IMR-90 (cell line): Measurements from ENCODE around the gene IGHMBP2. TPM values are rescaled to one million over a fixed set of nuclear protein-coding genes. Genes with fewer than 3 reads are reported as not detected.

Experiments used
- ATAC-seq: fragments of 200-7000 bp; cut with Tn5 transposase; 2 replicates; pipeline ENCODE4 v1.9.1; 2020; ENCODE audit warnings: low read depth, mild to moderate bottlenecking, moderate library complexity
- BruUV-seq: library from RNA; stranded (reverse); fragments of 400-500 nt; replicated peaks from 2 replicates; lab custom pipeline; 2021; lab: Mats Ljungman, UMichigan
- CTCF ChIA-PET: fragments of 300-600 bp; formaldehyde crosslinking; extraction: SDS; loops from one replicate; lab custom pipeline; 2021; ENCODE audit warnings: antibody characterized with exemption; lab: Yijun Ruan, JAX
- POLR2A ChIA-PET: fragments of 300-600 bp; sonication (Branson Sonifier 250); formaldehyde crosslinking; loops from one replicate; lab custom pipeline; 2022; ENCODE audit warnings: antibody characterized with exemption; ENCODE audit not compliant: unreplicated experiment; lab: Charles Lee
- DNase-seq: peaks from one replicate; pipeline ENCODE4 v3.0.0; 2013
- H2AFZ ChIP-seq: replicated peaks from 2 replicates; pipeline ENCODE3; 2013; ENCODE audit warnings: low read length, mild to moderate bottlenecking; ENCODE audit not compliant: poor library complexity
- H2AK5ac ChIP-seq: 2 replicates; pipeline ENCODE4 v1.6.1; 2013; ENCODE audit warnings: low read depth, low read length, inconsistent platforms
- H2AK9ac ChIP-seq: replicated peaks from 2 replicates; pipeline ENCODE3; 2013; ENCODE audit warnings: mild to moderate bottlenecking, low read depth, low read length, moderate library complexity; ENCODE audit not compliant: poor library complexity
- H2BK120ac ChIP-seq: 2 replicates; pipeline ENCODE4 v1.6.1; 2013; ENCODE audit warnings: low read depth, low read length, inconsistent platforms
- H2BK15ac ChIP-seq: 3 replicates; pipeline ENCODE4 v1.6.1; 2013; ENCODE audit warnings: low read depth, low read length, inconsistent platforms
- H2BK20ac ChIP-seq: 2 replicates; pipeline ENCODE4 v1.6.1; 2013; ENCODE audit warnings: low read depth, mild to moderate bottlenecking, inconsistent platforms, low read length, moderate library complexity
- H2BK5ac ChIP-seq: 2 replicates; pipeline ENCODE4 v1.6.1; 2013; ENCODE audit warnings: mild to moderate bottlenecking, low read depth, low read length, inconsistent platforms; ENCODE audit not compliant: poor library complexity, severe bottlenecking
- H3K14ac ChIP-seq: replicated peaks from 2 replicates; pipeline ENCODE4 v1.6.1; 2013; ENCODE audit warnings: low read depth, low read length, inconsistent platforms
- H3K18ac ChIP-seq: 2 replicates; pipeline ENCODE4 v1.6.1; 2013; ENCODE audit warnings: low read depth, low read length, control low read depth
- H3K23ac ChIP-seq: 2 replicates; pipeline ENCODE4 v1.6.1; 2013; ENCODE audit warnings: low read depth, low read length, inconsistent platforms
- H3K27ac ChIP-seq: 2 replicates; pipeline ENCODE4 v1.5.1; 2013; ENCODE audit warnings: mild to moderate bottlenecking, control low read depth, low read length; ENCODE audit not compliant: insufficient read depth
- H3K27me3 ChIP-seq: 2 replicates; pipeline ENCODE4 v1.6.1; 2013; ENCODE audit warnings: low read length; ENCODE audit not compliant: control insufficient read depth, insufficient read depth
- H3K36me3 ChIP-seq: 2 replicates; pipeline ENCODE4 v1.6.1; 2013; ENCODE audit warnings: low read length, mixed read lengths; ENCODE audit not compliant: control insufficient read depth, insufficient read depth
- H3K4ac ChIP-seq: 2 replicates; pipeline ENCODE4 v1.6.1; 2013; ENCODE audit warnings: low read depth, low read length, inconsistent platforms
- H3K4me1 ChIP-seq: 2 replicates; pipeline ENCODE4 v1.6.1; 2013; ENCODE audit warnings: low read length, mixed read lengths; ENCODE audit not compliant: control insufficient read depth, insufficient read depth
- H3K4me2 ChIP-seq: 2 replicates; pipeline ENCODE4 v1.6.1; 2013; ENCODE audit warnings: low read depth, mild to moderate bottlenecking, control low read depth, low read length, moderate library complexity
- H3K4me3 ChIP-seq: 2 replicates; pipeline ENCODE4 v1.5.1; 2013; ENCODE audit warnings: low read depth, mild to moderate bottlenecking, control low read depth, low read length, moderate library complexity; ENCODE audit not compliant: insufficient read depth
- H3K56ac ChIP-seq: 2 replicates; pipeline ENCODE4 v1.6.1; 2013; ENCODE audit warnings: low read length, inconsistent platforms; ENCODE audit not compliant: insufficient read depth; ENCODE audit errors: extremely low read depth
- H3K79me1 ChIP-seq, 2 experiments: 2 replicates each; pipeline ENCODE4 v1.6.1; 2013; ENCODE audit warnings: low read length in 2 of 2, inconsistent platforms in 1 of 2, low read depth in 1 of 2
- H3K9ac ChIP-seq: 2 replicates; pipeline ENCODE4 v1.6.1; 2013; ENCODE audit warnings: low read depth, low read length, control low read depth
- H3K9me1 ChIP-seq: 2 replicates; pipeline ENCODE4 v1.6.1; 2013; ENCODE audit warnings: low read length, inconsistent platforms; ENCODE audit not compliant: insufficient read depth
- H3K9me3 ChIP-seq: 2 replicates; pipeline ENCODE4 v1.6.1; 2013; ENCODE audit warnings: low read length; ENCODE audit not compliant: control insufficient read depth, insufficient read depth
- H4K20me1 ChIP-seq: 2 replicates; pipeline ENCODE4 v1.6.1; 2013; ENCODE audit warnings: low read length, inconsistent platforms; ENCODE audit not compliant: insufficient read depth
- H4K5ac ChIP-seq: 2 replicates; pipeline ENCODE4 v1.6.1; 2013; ENCODE audit warnings: mild to moderate bottlenecking, low read depth, low read length, control low read depth
- H4K8ac ChIP-seq, 2 experiments: 2 replicates each; pipeline ENCODE4 v1.6.1; 2013; ENCODE audit warnings: low read depth in 2 of 2, low read length in 2 of 2, control low read depth in 1 of 2, inconsistent platforms in 1 of 2
- H4K91ac ChIP-seq: 2 replicates; pipeline ENCODE4 v1.6.1; 2013; ENCODE audit warnings: low read depth, low read length, inconsistent platforms; ENCODE audit not compliant: insufficient read depth
- BHLHE40 ChIP-seq: fragments of 150-350 bp; IDR thresholded peaks from 2 replicates; pipeline ENCODE4 v1.6.1; 2016; ENCODE audit warnings: mild to moderate bottlenecking, low read depth, low read length
- CEBPB ChIP-seq: IDR thresholded peaks from 2 replicates; pipeline ENCODE4 v1.6.1; 2012; ENCODE audit warnings: low read depth, low read length, improper control_type of control experiment
- MXI1 ChIP-seq: IDR thresholded peaks from 2 replicates; pipeline ENCODE4 v1.6.1; 2012; ENCODE audit warnings: low read depth, mild to moderate bottlenecking, low read length, moderate library complexity, borderline replicate concordance
- RFX5 ChIP-seq: IDR thresholded peaks from 2 replicates; pipeline ENCODE4 v1.8.0; 2012; ENCODE audit warnings: low read depth, mild to moderate bottlenecking, low read length, moderate library complexity
- WGBS, 2 experiments: methylation state at CpG; one replicate each; pipeline versions ENCODE4 v1.1.5 to v1.1.7; 2013; ENCODE audit warnings: missing lambda C conversion rate in 2 of 2; ENCODE audit not compliant: insufficient read length in 1 of 2; ENCODE audit errors: extremely low coverage in 2 of 2; 5-methylcytosine and 5-hydroxymethylcytosine counted together
- dilution Hi-C: fragments of 300-500 bp; cut with HindIII; formaldehyde crosslinking; loops from one replicate; pipeline ENCODE4 v1.14.3; 2018; ENCODE audit warnings: low sequenced_read_pairs; ENCODE audit not compliant: unreplicated experiment
- in situ Hi-C: fragments of 300-500 bp; cut with MboI; formaldehyde crosslinking; loops from 3 replicates; pipeline ENCODE4 v1.14.3; 2019; ENCODE audit warnings: low sequenced_read_pairs, inconsistent platforms, mixed read lengths
- intact Hi-C: fragments of 100-400 bp; cut with micrococcal nuclease; formaldehyde crosslinking; loops from 2 replicates; pipeline ENCODE4 v1.10.0; 2022
- polyA plus RNA-seq, 3 experiments: library from polyadenylated mRNA; depleted of rRNA; stranded (reverse); fragments of >200 nt; gene quantifications; 2 replicates each; pipeline ENCODE4 v1.2.3, GENCODE V29; 2012; ENCODE audit warnings: low replicate concordance in 1 of 3
- total RNA-seq: library from RNA; depleted of rRNA; stranded (reverse); fragments of >200 nt; gene quantifications from 2 replicates; pipeline ENCODE4 v1.2.3, GENCODE V29; 2012

The IGHMBP2 gene
- total and polyA plus RNA-seq, 2 of the 4 experiments (the other 2 are of a cell fraction): 4.5 to 11.1 TPM

- Histone ChIP-seq H4K5ac (no peak overlapping the region), H3K4me1 (peaks cover 2% of the 10 kb centered on the region; the same call in 1 of the 2 replicates), H3K14ac (no peak overlapping the region), H2AK9ac (no peak overlapping the region), H3K18ac (no peak overlapping the region), H3K79me1 (no peaks in the 10 kb centered on the region), H2BK15ac (no peak overlapping the region), H3K4me3 (no peak overlapping the region), H3K36me3 (no peaks in the 10 kb centered on the region), H2BK120ac (no peak overlapping the region), H3K56ac (no peak overlapping the region), H4K8ac (no peak overlapping the region), H4K91ac (no peak overlapping the region), H3K9me3 (no peaks in the 10 kb centered on the region; the same call in 1 of the 2 replicates), H3K9ac (no peak overlapping the region), H2AFZ (no peak overlapping the region), H2BK5ac (no peak overlapping the region), H3K27ac (no peak overlapping the region), H3K4me2 (no peak overlapping the region), H3K4ac (no peak overlapping the region), H2AK5ac (no peak overlapping the region), H4K20me1 (no peaks in the 10 kb centered on the region), H3K9me1 (no peaks in the 10 kb centered on the region), H3K27me3 (peaks cover 18% of the 10 kb centered on the region), H2BK20ac (no peak overlapping the region), H3K23ac (no peak overlapping the region)
- no CpG with 5 or more reads among the region's 8 CpGs for whole genome bisulfite sequencing, 2 experiments
- intact Hi-C loops (no loop called here), dilution Hi-C loops (no loop called here), in situ Hi-C loops (no loop called here)
- no peak for ATAC-seq
- BruUV-seq: no TSS peak
- ChIA-PET CTCF (no interaction called here), POLR2A (no interaction called here)
- no peak for DNase-seq
- no peak for TF ChIP-seq MXI1
- no peak for TF ChIP-seq BHLHE40
- no peak for TF ChIP-seq CEBPB
- TF ChIP-seq RFX5: no peak
Measured at GRCh38 chr11:68857037-68857586, 46.6 kb upstream of the IGHMBP2 start.
